SK-N-SH (cell line): Measurements from ENCODE around the gene SIRT2. TPM values are rescaled to one million over a fixed set of nuclear protein-coding genes. Genes with fewer than 3 reads are reported as not detected.

Experiments used
- CTCF ChIA-PET: fragments of 300-600, 350-600 bp; formaldehyde crosslinking; extraction: SDS; loops from one replicate; lab custom pipeline; 2021; lab: Yijun Ruan, JAX
- POLR2A ChIA-PET: fragments of 350-600 bp; sonication (Branson Sonifier 250); formaldehyde crosslinking; extraction: SDS; loops from one replicate; lab custom pipeline; 2020; ENCODE audit warnings: antibody characterized with exemption, inconsistent platforms; lab: Yijun Ruan, JAX
- DNase-seq: peaks from one replicate; pipeline ENCODE4 v3.0.0; 2012
- H2AFZ ChIP-seq: fragments of 200-600 bp; sonication (generic); 2 replicates; pipeline ENCODE4 v1.8.1; 2016; ENCODE audit warnings: antibody characterized with exemption, mild to moderate bottlenecking, low read depth
- H3F3A ChIP-seq: fragments of 200-600 bp; sonication (generic); replicated peaks from 2 replicates; pipeline ENCODE3; 2016; ENCODE audit warnings: antibody characterized with exemption, mild to moderate bottlenecking; ENCODE audit not compliant: insufficient read depth
- H3K27ac ChIP-seq, 2 experiments: fragments of 200-500 bp in 1 of 2; fragments of 200-600 bp in 1 of 2; sonication (Bioruptor generic) in 1 of 2; sonication (generic), shearing (Covaris generic) in 1 of 2; 2 replicates each; pipeline versions ENCODE4 v1.5.1 to v1.6.1; 2014 to 2016; ENCODE audit warnings: low read depth in 2 of 2, inconsistent platforms in 1 of 2, low read length in 1 of 2, mild to moderate bottlenecking in 1 of 2, mixed read lengths in 1 of 2
- H3K27me3 ChIP-seq: fragments of 200-600 bp; sonication (generic), shearing (Covaris generic); 2 replicates; pipeline ENCODE4 v1.6.1; 2016; ENCODE audit warnings: mixed run types; ENCODE audit not compliant: insufficient read depth
- H3K36me3 ChIP-seq, 2 experiments: fragments of 200-500 bp in 1 of 2; fragments of 200-600 bp in 1 of 2; sonication (Bioruptor generic) in 1 of 2; sonication (generic) in 1 of 2; replicated peaks in 1 of 2; 2 replicates each; pipeline versions ENCODE3 to v1.5.1; 2014 to 2016; ENCODE audit warnings: low read length in 1 of 2, mild to moderate bottlenecking in 1 of 2; ENCODE audit not compliant: insufficient read depth in 2 of 2, control insufficient read depth in 1 of 2
- H3K4me1 ChIP-seq, 2 experiments: fragments of 200-500 bp in 1 of 2; fragments of 200-600 bp in 1 of 2; sonication (Bioruptor generic) in 1 of 2; sonication (generic), shearing (Covaris generic) in 1 of 2; 2 replicates each; pipeline versions ENCODE4 v1.5.1 to v1.6.1; 2014 to 2016; ENCODE audit warnings: low read depth in 1 of 2, low read length in 1 of 2, mixed run types in 1 of 2; ENCODE audit not compliant: insufficient read depth in 2 of 2, control insufficient read depth in 1 of 2
- H3K4me2 ChIP-seq: fragments of 200-600 bp; sonication (generic), shearing (Covaris generic); 2 replicates; pipeline ENCODE4 v1.6.1; 2017; ENCODE audit warnings: mixed run types
- H3K4me3 ChIP-seq, 2 experiments: fragments of 200-500 bp in 1 of 2; fragments of 200-600 bp in 1 of 2; sonication (Bioruptor generic) in 1 of 2; sonication (generic), shearing (Covaris generic) in 1 of 2; 2 replicates each; pipeline versions ENCODE4 v1.5.1 to v1.8.1; 2014 to 2016; ENCODE audit warnings: low read depth in 2 of 2, inconsistent platforms in 1 of 2, low read length in 1 of 2, mild to moderate bottlenecking in 1 of 2, mixed read lengths in 1 of 2, moderate library complexity in 1 of 2
- H3K79me2 ChIP-seq: fragments of 200-600 bp; sonication (generic); 2 replicates; pipeline ENCODE4 v1.8.1; 2017; ENCODE audit warnings: mild to moderate bottlenecking; ENCODE audit not compliant: insufficient read depth
- H3K9ac ChIP-seq: fragments of 200-600 bp; sonication (generic); 2 replicates; pipeline ENCODE4 v1.6.1; 2017; ENCODE audit warnings: mixed run types
- H3K9me2 ChIP-seq: fragments of 200-600 bp; sonication (generic); 2 replicates; pipeline ENCODE4 v1.6.1; 2017; ENCODE audit warnings: mixed run types
- H3K9me3 ChIP-seq: fragments of 200-600 bp; sonication (generic); 2 replicates; pipeline ENCODE4 v1.6.1; 2017; ENCODE audit warnings: mixed run types, mild to moderate bottlenecking, moderate library complexity
- H4K20me1 ChIP-seq: fragments of 200-600 bp; sonication (generic); 2 replicates; pipeline ENCODE4 v1.6.1; 2017; ENCODE audit warnings: mild to moderate bottlenecking, mixed run types; ENCODE audit not compliant: insufficient read depth
- ELF1 ChIP-seq: IDR thresholded peaks from 2 replicates; pipeline ENCODE4 v1.4.0; 2012
- EP300 ChIP-seq, 2 experiments: IDR thresholded peaks; 2 replicates each; pipeline versions ENCODE4 v1.4.0 to v1.6.1; 2012; ENCODE audit warnings: borderline replicate concordance in 1 of 2, low read depth in 1 of 2, low read length in 1 of 2
- FOXJ3 ChIP-seq: sonication (generic); formaldehyde crosslinking; IDR thresholded peaks from 2 replicates; pipeline ENCODE4 v1.5.1; 2020; ENCODE audit warnings: mild to moderate bottlenecking, missing genetic modification reagents
- JUND ChIP-seq: IDR thresholded peaks from 2 replicates; pipeline ENCODE4 v1.4.0; 2012
- MAX ChIP-seq: IDR thresholded peaks from 2 replicates; pipeline ENCODE4 v1.4.0; 2012; ENCODE audit warnings: low read depth
- MEF2A ChIP-seq: IDR thresholded peaks from 2 replicates; pipeline ENCODE4 v1.4.0; 2012; ENCODE audit warnings: low read depth, borderline replicate concordance
- NRF1 ChIP-seq: IDR thresholded peaks from 2 replicates; pipeline ENCODE4 v1.6.1; 2012; ENCODE audit warnings: low read depth, mild to moderate bottlenecking, low read length
- RAD21 ChIP-seq: IDR thresholded peaks from 2 replicates; pipeline ENCODE4 v1.6.1; 2012; ENCODE audit warnings: mild to moderate bottlenecking, low read length
- RCOR1 ChIP-seq: fragments of 150-350 bp; IDR thresholded peaks from 2 replicates; pipeline ENCODE4 v1.6.1; 2017; ENCODE audit warnings: antibody characterized with exemption, low read length
- SIN3A ChIP-seq: IDR thresholded peaks from 2 replicates; pipeline ENCODE4 v1.6.1; 2012; ENCODE audit warnings: low read depth, mild to moderate bottlenecking, low read length, moderate library complexity, borderline replicate concordance
- TAF1 ChIP-seq: IDR thresholded peaks from 2 replicates; pipeline ENCODE4 v1.6.1; 2012; ENCODE audit warnings: low read depth, mild to moderate bottlenecking, low read length, moderate library complexity, borderline replicate concordance
- USF1 ChIP-seq: IDR thresholded peaks from 2 replicates; pipeline ENCODE4 v1.4.0; 2012; ENCODE audit warnings: low read depth, borderline replicate concordance
- WGBS: methylation state at CpG from one replicate; pipeline ENCODE4 v1.1.6; 2017; ENCODE audit warnings: low lambda C conversion rate; 5-methylcytosine and 5-hydroxymethylcytosine counted together
- polyA plus RNA-seq, 3 experiments: library from polyadenylated mRNA; depleted of rRNA; stranded (reverse); fragments of >200 nt; gene quantifications; 2 replicates each; pipeline ENCODE4 v1.2.3, GENCODE V29; 2012

The SIRT2 gene
- polyA plus RNA-seq, 1 of the 3 experiments (the other 2 are of a cell fraction): 39.3 TPM

DNA sequence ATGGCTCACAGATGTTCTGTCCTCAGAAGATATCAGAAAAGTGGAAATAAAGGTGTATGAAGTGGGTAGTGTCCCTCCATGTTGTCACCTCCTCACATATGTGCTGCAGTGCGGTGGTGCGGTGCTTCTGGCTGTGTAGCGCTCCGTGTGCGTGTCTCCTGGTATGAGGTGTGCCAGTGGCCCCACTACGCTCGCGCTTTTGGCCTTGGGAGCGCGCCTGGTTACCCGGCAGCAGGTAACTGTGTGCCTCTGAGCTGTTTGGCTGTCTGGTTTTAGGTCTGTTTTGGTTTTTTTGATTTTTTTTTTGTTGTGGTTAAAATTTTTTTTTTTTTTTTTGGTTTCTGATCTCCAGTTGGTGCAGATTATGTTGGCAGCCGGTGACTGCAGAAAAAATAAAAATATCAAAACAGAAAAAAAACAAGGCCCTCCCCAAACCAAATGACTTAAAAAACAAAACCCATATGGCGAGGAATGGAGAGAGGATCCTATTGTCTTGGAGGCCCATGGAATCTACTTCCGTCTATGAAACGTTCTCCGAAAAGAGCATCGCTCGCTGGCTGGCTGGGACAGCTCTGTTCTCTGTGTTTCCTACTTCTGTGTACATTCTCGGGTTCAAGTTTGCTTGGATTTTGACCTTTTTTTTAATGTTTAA, 57.5 kb downstream of the SIRT2 start:
- WGBS: 95% methylated on average over 17 of the region's 19 CpGs
- no peak for DNase-seq
- Histone ChIP-seq H3K4me3 (no peak overlapping the region), H3K9ac (no peak overlapping the region), H3K9me2 (no peaks in the 10 kb centered on the region), H3F3A (peaks cover 60% of the 10 kb centered on the region), H3K27me3 (no peaks in the 10 kb centered on the region), H3K4me1 (peaks cover 26 to 35% of the 10 kb centered on the region in 2 experiments; a peak in 3 of 4 replicates), H4K20me1 (peaks cover 86% of the 10 kb centered on the region), H3K4me2 (no peak overlapping the region), H3K27ac (peak overlapping the region in 1 of 2 experiments; percentile 33; a peak in 1 of 4 replicates), H2AFZ (no peak overlapping the region), H3K9me3 (no peaks in the 10 kb centered on the region), H3K79me2 (peaks cover 77% of the 10 kb centered on the region), H3K36me3 (peaks cover 77 to 92% of the 10 kb centered on the region in 2 experiments)
- POLR2A ChIA-PET: interaction anchor here (0.7 kb wide), 1 partner anchor 10 kb away, joined by 3 read pairs; the partner anchor contains the start of gene ECH1
- TF ChIP-seq JUND (no peak), ELF1 (no peak), NRF1 (no peak)
- CTCF ChIA-PET: interaction anchor here (1.0 kb wide), 1 partner anchor 88 kb away, joined by 3 read pairs; the partner anchor contains the start of genes MRPS12 and SARS2

GRCh38 chr19:38841180-38841766, 58.1 kb downstream of the SIRT2 start:
- ChIA-PET CTCF (interaction anchor here (0.5 kb wide), 1 partner anchor 34 kb away, joined by 3 read pairs; no protein-coding TSS in a partner anchor), POLR2A (interaction anchor here (1.6 kb wide), 1 partner anchor 9 kb away, joined by 6 read pairs; the partner anchor contains the start of gene ECH1)
- Histone ChIP-seq H3K79me2 (peaks cover 74% of the 10 kb centered on the region), H3K4me1 (peaks cover 30 to 41% of the 10 kb centered on the region in 2 experiments; a peak in 3 of 4 replicates), H3F3A (peaks cover 66% of the 10 kb centered on the region), H3K36me3 (peaks cover 77 to 92% of the 10 kb centered on the region in 2 experiments), H3K4me3 (no peak overlapping the region; a peak in 1 of 4 replicates), H3K4me2 (no peak overlapping the region), H4K20me1 (peaks cover 79% of the 10 kb centered on the region), H2AFZ (no peak overlapping the region), H3K27me3 (no peaks in the 10 kb centered on the region), H3K9me2 (no peaks in the 10 kb centered on the region), H3K27ac (peak overlapping the region in 1 of 2 experiments; percentile 33; a peak in 1 of 4 replicates), H3K9me3 (no peaks in the 10 kb centered on the region), H3K9ac (no peak overlapping the region)
- 97% methylated on average over 12 of the region's 12 CpGs for WGBS
- TF ChIP-seq USF1 (no peak), RAD21 (no peak), MEF2A (no peak), RCOR1 (no peak), MAX (no peak), EP300 (IDR thresholded peaks at IDR 0.05; ENCODE audit: borderline replicate concordance in 1 of 2, low read depth in 1 of 2, low read length in 1 of 2) (no peak), SIN3A (no peak), FOXJ3 (CRISPR knock-in tag) (no peak), TAF1 (no peak)
- no peak for DNase-seq
